ENCODE results near the gene SLC17A9. TPM values are rescaled to one million over a fixed set of nuclear protein-coding genes. Genes with fewer than 3 reads are reported as not detected.
A peak's percentile ranks its signal among the peaks of the same experiment; 100 is the strongest.
"Not testable (repeated sequence)": the region's sequence is repeated elsewhere in the genome, so short reads cannot be mapped to it uniquely, and the experiment has no call there.

SLC17A9 gene
- total and polyA plus RNA-seq, 7 experiments from 2014 or later = 0.44 to 12.6 (median 3.5) TPM

- H3K9me3 Mint-ChIP-seq; ATAC-seq; H3K27me3 Mint-ChIP-seq; H3K36me3 ChIP-seq (ENCODE audit: control insufficient read depth in 2 of 3, insufficient read depth in 3 of 3, low read length in 3 of 3); H3K27me3 ChIP-seq (ENCODE audit: control insufficient read depth in 2 of 2, insufficient read depth in 2 of 2, low read length in 2 of 2); DNase-seq; H3K36me3 Mint-ChIP-seq; H3K9me3 ChIP-seq (ENCODE audit: control insufficient read depth in 2 of 3, low read length in 3 of 3): not testable (repeated sequence)
- intact Hi-C loops (cut with micrococcal nuclease) = loop anchor here in 1 of 2 donors (10.0 kb wide), 2 partner anchors 182 to 268 kb away; no protein-coding TSS in a partner anchor
- H3K27ac Mint-ChIP-seq = peak overlapping the region; percentile 77 to 96 (median 93)
- ChIA-PET POLR2A (interaction anchor here (3.0 to 6.4 kb wide), 3 partner anchors 10 to 31 kb away, joined by 19 to 84 read pairs (median 25); partner anchors contain the start of gene GID8), CTCF (interaction anchor here (0.7 to 1.3 kb wide), 2 partner anchors 15 to 23 kb away, joined by 4 to 5 read pairs; no protein-coding TSS in a partner anchor)
- H3K27ac ChIP-seq (ENCODE audit: low read depth, low read length) = peak overlapping the region; percentile 95
- peak overlapping the region; percentile 43 for H3K4me3 ChIP-seq (ENCODE audit: low read length)
- peak overlapping the region; percentile 78 to 99 (median 95) for H3K4me3 Mint-ChIP-seq
- peaks cover 73 to 80% of the 10 kb centered on the region in 2 donors for H3K4me1 ChIP-seq (ENCODE audit: control insufficient read depth in 2 of 2, insufficient read depth in 2 of 2, low read length in 2 of 2)
- peaks cover 60 to 85% (median 77%) of the 10 kb centered on the region in 7 donors for H3K4me1 Mint-ChIP-seq
These were observed 29.3 kb upstream of the SLC17A9 start for GRCh38 chr20:62923059-62923668.

DNA sequence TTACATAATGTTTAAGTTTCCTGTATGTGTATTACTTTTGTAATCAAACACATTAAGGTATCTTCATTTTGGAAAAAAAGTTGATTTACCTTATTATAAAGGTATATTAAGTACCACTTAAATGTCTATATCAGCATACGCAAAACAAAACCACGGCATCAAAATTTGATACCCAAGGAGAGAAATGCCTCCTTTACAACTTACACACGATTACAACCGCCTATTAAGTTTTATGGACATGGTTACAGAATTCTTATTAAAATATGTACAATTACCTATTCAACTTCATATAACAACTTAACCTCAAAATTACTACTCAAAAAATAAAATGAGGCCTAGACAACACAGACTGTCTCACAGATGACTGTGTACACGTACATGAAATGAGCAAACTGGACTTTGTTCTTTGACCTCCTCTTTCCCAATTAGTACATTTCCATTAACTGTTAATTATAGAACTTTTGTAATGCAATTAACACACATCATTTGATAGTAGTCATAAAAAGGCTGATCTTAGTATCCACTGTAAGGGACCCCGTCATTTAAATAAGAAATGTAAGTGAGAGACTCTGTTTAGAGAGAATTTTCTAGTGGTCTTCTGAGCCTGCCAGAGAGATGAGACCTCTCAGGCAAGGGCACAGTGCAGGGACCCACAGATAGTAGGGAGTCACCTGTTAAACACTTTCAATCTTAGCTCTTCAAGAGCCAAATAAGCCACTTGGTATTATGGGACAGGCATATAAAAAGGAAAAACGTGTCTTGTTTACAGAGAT lies 28.7 kb upstream of the SLC17A9 start:
- Mint-ChIP-seq H3K27me3 (no peaks in the 10 kb centered on the region), H3K9me3 (peaks cover 0 to 2% (median 0%) of the 10 kb centered on the region in 11 donors), H3K27ac (peak overlapping the region; percentile 89 to 96 (median 92)), H3K36me3 (peaks cover 0 to 6% (median 0%) of the 10 kb centered on the region in 5 donors), H3K4me1 (peaks cover 60 to 85% (median 77%) of the 10 kb centered on the region in 7 donors), H3K4me3 (peak overlapping the region; percentile 91 to 99 (median 96))
- DNase-seq = no peak
- POLR2A ChIA-PET = interaction anchor here (0.5 to 6.4 kb wide), 6 partner anchors 11 to 178 kb away, joined by 3 to 84 read pairs (median 11); partner anchors contain the start of gene GID8
- H3K27me3 ChIP-seq (ENCODE audit: control insufficient read depth in 2 of 2, insufficient read depth in 2 of 2, low read length in 2 of 2) = no peaks in the 10 kb centered on the region
- H3K9me3 ChIP-seq (ENCODE audit: control insufficient read depth in 2 of 3, low read length in 3 of 3) = no peaks in the 10 kb centered on the region
- H3K4me3 ChIP-seq (ENCODE audit: low read length) = peak overlapping the region; percentile 84
- intact Hi-C loops (cut with micrococcal nuclease) = loop anchor here in 1 of 2 donors (10.0 kb wide), 2 partner anchors 181 to 269 kb away; no protein-coding TSS in a partner anchor
- CTCF ChIA-PET = interaction anchor here (0.6 to 1.3 kb wide), 3 partner anchors 12 to 24 kb away, joined by 3 to 5 read pairs (median 4); no protein-coding TSS in a partner anchor
- peaks cover 70 to 78% of the 10 kb centered on the region in 2 donors for H3K4me1 ChIP-seq (ENCODE audit: control insufficient read depth in 2 of 2, insufficient read depth in 2 of 2, low read length in 2 of 2)
- no peak for ATAC-seq
- H3K36me3 ChIP-seq (ENCODE audit: control insufficient read depth in 2 of 3, insufficient read depth in 3 of 3, low read length in 3 of 3) = peaks cover 0 to 5% (median 0%) of the 10 kb centered on the region in 3 experiments
- peak overlapping the region; percentile 95 for H3K27ac ChIP-seq (ENCODE audit: low read depth, low read length)

- H3K9me3 ChIP-seq (ENCODE audit: control insufficient read depth in 2 of 3, low read length in 3 of 3) = no peaks in the 10 kb centered on the region
- H3K27me3 ChIP-seq (ENCODE audit: control insufficient read depth in 2 of 2, insufficient read depth in 2 of 2, low read length in 2 of 2) = no peaks in the 10 kb centered on the region
- peak in 1 of 9 donors; percentile 53 for DNase-seq
- CTCF ChIA-PET = interaction anchor here (0.6 to 1.3 kb wide), 2 partner anchors 11 to 24 kb away, joined by 3 to 5 read pairs; no protein-coding TSS in a partner anchor
- H3K4me3 ChIP-seq (ENCODE audit: low read length) = peak overlapping the region; percentile 84
- no peak for ATAC-seq
- H3K4me1 Mint-ChIP-seq = peaks cover 55 to 80% (median 73%) of the 10 kb centered on the region in 7 donors
- POLR2A ChIA-PET = interaction anchor here (1.0 to 6.4 kb wide), 5 partner anchors 12 to 177 kb away, joined by 3 to 84 read pairs (median 19); partner anchors contain the start of gene GID8
- peaks cover 64 to 73% of the 10 kb centered on the region in 2 donors for H3K4me1 ChIP-seq (ENCODE audit: control insufficient read depth in 2 of 2, insufficient read depth in 2 of 2, low read length in 2 of 2)
- intact Hi-C loops (cut with micrococcal nuclease) = loop anchor here (5.0 to 10.0 kb wide), 4 partner anchors 32 to 270 kb away; partner anchors contain the start of gene TCFL5 (in 2 of the 2)
- no peaks in the 10 kb centered on the region for H3K27me3 Mint-ChIP-seq
- peak overlapping the region; percentile 89 to 96 (median 92) for H3K27ac Mint-ChIP-seq
- H3K4me3 Mint-ChIP-seq = peak overlapping the region; percentile 91 to 99 (median 96)
- peaks cover 0 to 8% (median 0%) of the 10 kb centered on the region in 5 donors for H3K36me3 Mint-ChIP-seq
- H3K36me3 ChIP-seq (ENCODE audit: control insufficient read depth in 2 of 3, insufficient read depth in 3 of 3, low read length in 3 of 3) = peaks cover 0 to 5% (median 0%) of the 10 kb centered on the region in 3 experiments
- H3K9me3 Mint-ChIP-seq = peaks cover 0 to 2% (median 0%) of the 10 kb centered on the region in 11 donors
- H3K27ac ChIP-seq (ENCODE audit: low read depth, low read length) = peak overlapping the region; percentile 95
These were observed 27.9 kb upstream of the SLC17A9 start for GRCh38 chr20:62924442-62925075.

- intact Hi-C loops (cut with micrococcal nuclease) = loop anchor here (5.0 to 10.0 kb wide), 4 partner anchors 33 to 270 kb away; partner anchors contain the start of gene TCFL5 (in 2 of the 2)
- ATAC-seq (no peak), DNase-seq (no peak)
- no peaks in the 10 kb centered on the region for H3K27me3 ChIP-seq (ENCODE audit: control insufficient read depth in 2 of 2, insufficient read depth in 2 of 2, low read length in 2 of 2)
- H3K36me3 ChIP-seq (ENCODE audit: control insufficient read depth in 2 of 3, insufficient read depth in 3 of 3, low read length in 3 of 3) = peaks cover 0 to 5% (median 0%) of the 10 kb centered on the region in 3 experiments
- Mint-ChIP-seq H3K36me3 (peaks cover 0 to 8% (median 0%) of the 10 kb centered on the region in 5 donors), H3K27me3 (no peaks in the 10 kb centered on the region), H3K4me1 (peaks cover 55 to 79% (median 73%) of the 10 kb centered on the region in 7 donors), H3K9me3 (peaks cover 0 to 2% (median 0%) of the 10 kb centered on the region in 11 donors), H3K27ac (peak overlapping the region; percentile 89 to 96 (median 92)), H3K4me3 (peak overlapping the region; percentile 91 to 99 (median 96))
- ChIA-PET POLR2A (interaction anchor here (1.0 to 6.4 kb wide), 8 partner anchors 9 to 177 kb away, joined by 3 to 84 read pairs (median 12); partner anchors contain the start of gene GID8), CTCF (no interaction called here)
- H3K9me3 ChIP-seq (ENCODE audit: control insufficient read depth in 2 of 3, low read length in 3 of 3) = no peaks in the 10 kb centered on the region
- H3K4me3 ChIP-seq (ENCODE audit: low read length) = peak overlapping the region; percentile 84
- peaks cover 63 to 72% of the 10 kb centered on the region in 2 donors for H3K4me1 ChIP-seq (ENCODE audit: control insufficient read depth in 2 of 2, insufficient read depth in 2 of 2, low read length in 2 of 2)
- peak overlapping the region; percentile 95 for H3K27ac ChIP-seq (ENCODE audit: low read depth, low read length)
These were observed 27.5 kb upstream of the SLC17A9 start for GRCh38 chr20:62925076-62925419.

- peaks cover 0 to 5% (median 0%) of the 10 kb centered on the region in 3 experiments for H3K36me3 ChIP-seq (ENCODE audit: control insufficient read depth in 2 of 3, insufficient read depth in 3 of 3, low read length in 3 of 3)
- peak overlapping the region; percentile 84 for H3K4me3 ChIP-seq (ENCODE audit: low read length)
- peaks cover 54 to 79% (median 72%) of the 10 kb centered on the region in 7 donors for H3K4me1 Mint-ChIP-seq
- H3K9me3 Mint-ChIP-seq = peaks cover 0 to 2% (median 0%) of the 10 kb centered on the region in 11 donors
- ATAC-seq (peak; percentile 30), DNase-seq (peak in 7 of 9 donors; percentile 36 to 62 (median 49))
- intact Hi-C loops (cut with micrococcal nuclease) = loop anchor here (1.0 to 10.0 kb wide), 9 partner anchors 12 to 623 kb away; partner anchors contain the start of genes TCFL5 (in 2 of the 2) and ADRM1 (in 1 of the 2)
- peak overlapping the region; percentile 95 for H3K27ac ChIP-seq (ENCODE audit: low read depth, low read length)
- H3K27ac Mint-ChIP-seq = peak overlapping the region; percentile 89 to 96 (median 92)
- ChIA-PET CTCF (interaction anchor here (0.6 to 3.2 kb wide), 2 partner anchors 25 to 33 kb away, joined by 3 to 16 read pairs; no protein-coding TSS in a partner anchor), POLR2A (interaction anchor here (1.0 to 6.4 kb wide), 6 partner anchors 9 to 32 kb away, joined by 3 to 84 read pairs (median 20); partner anchors contain the start of gene GID8)
- H3K4me1 ChIP-seq (ENCODE audit: control insufficient read depth in 2 of 2, insufficient read depth in 2 of 2, low read length in 2 of 2) = peaks cover 62 to 66% of the 10 kb centered on the region in 2 donors
- peaks cover 0 to 8% (median 0%) of the 10 kb centered on the region in 5 donors for H3K36me3 Mint-ChIP-seq
- no peaks in the 10 kb centered on the region for H3K27me3 ChIP-seq (ENCODE audit: control insufficient read depth in 2 of 2, insufficient read depth in 2 of 2, low read length in 2 of 2)
- H3K4me3 Mint-ChIP-seq = peak overlapping the region; percentile 91 to 99 (median 96)
- no peaks in the 10 kb centered on the region for H3K27me3 Mint-ChIP-seq
- no peaks in the 10 kb centered on the region for H3K9me3 ChIP-seq (ENCODE audit: control insufficient read depth in 2 of 3, low read length in 3 of 3)
These were observed 26.9 kb upstream of the SLC17A9 start for GRCh38 chr20:62925420-62926228.
